ENCODE results near the gene PLIN5. TPM values are rescaled to one million over a fixed set of nuclear protein-coding genes. Genes with fewer than 3 reads are reported as not detected.

Gene PLIN5
- polyA plus RNA-seq, 1 donor (not counting 4 experiments of a cell fraction or from before 2014, with no cell fraction given), result not detected

GRCh38 chr19:4524808-4525562, 10.0 kb downstream of the PLIN5 start:
- peaks cover under 1% of the 10 kb centered on the region for H3K4me1 ChIP-seq (ENCODE audit: control insufficient read depth, extremely low read depth, insufficient read depth, low read length)
- no peak for DNase-seq (ENCODE audit: low read depth, low spot score)
- H3K36me3 ChIP-seq (ENCODE audit: control insufficient read depth in 2 of 2, extremely low read depth in 1 of 2, insufficient read depth in 2 of 2, low read length in 2 of 2), result no peaks in the 10 kb centered on the region
- H4K20me1 ChIP-seq (ENCODE audit: control insufficient read depth, extremely low read depth, insufficient read depth, low read length), result no peaks in the 10 kb centered on the region
- H3K9ac ChIP-seq (ENCODE audit: control insufficient read depth, extremely low read depth, insufficient read depth, low read length), result no peak overlapping the region
- no peak overlapping the region for H3K27ac ChIP-seq (ENCODE audit: control insufficient read depth, insufficient read depth, low read length)
- peaks cover 9% of the 10 kb centered on the region for H3K27me3 ChIP-seq (ENCODE audit: control insufficient read depth, extremely low read depth, insufficient read depth, low read length)
- FAIRE-seq, result peak; percentile 34
- no peak overlapping the region for H2AFZ ChIP-seq (ENCODE audit: control insufficient read depth, low read length)
- H3K9me1 ChIP-seq (ENCODE audit: control insufficient read depth, extremely low read depth, insufficient read depth, low read length), result no peaks in the 10 kb centered on the region
- H3K9me3 ChIP-seq (ENCODE audit: control insufficient read depth, low read depth, low read length), result no peaks in the 10 kb centered on the region
- H3K79me2 ChIP-seq (ENCODE audit: control insufficient read depth, insufficient read depth, low read length), result no peaks in the 10 kb centered on the region
- TF ChIP-seq CTCF (optimal IDR thresholded peaks at IDR 0.05 in 1 of 3, IDR thresholded peaks at IDR 0.05 in 1 of 3, conservative IDR thresholded peaks at IDR 0.05 in 1 of 3; ENCODE audit: extremely low read depth in 1 of 3, insufficient read depth in 2 of 3, low read length in 3 of 3) (peak; percentile 86 to 90 (median 88)), EZH2 (IDR thresholded peaks at IDR 0.05; ENCODE audit: low read length) (no peak)
- no peak overlapping the region for H3K4me2 ChIP-seq (ENCODE audit: control insufficient read depth, extremely low read depth, insufficient read depth, low read depth, low read length)
- dilution Hi-C loops (cut with MboI; ENCODE audit: extremely low pct_ligation_motif_present, low sequenced_read_pairs), result no loop called here
- H3K4me3 ChIP-seq (ENCODE audit: control insufficient read depth in 2 of 3, extremely low read depth in 1 of 3, insufficient read depth in 2 of 3, low read depth in 1 of 3, low read length in 3 of 3), result no peak overlapping the region

- Histone ChIP-seq H3K4me3 (ENCODE audit: control insufficient read depth in 2 of 3, extremely low read depth in 1 of 3, insufficient read depth in 2 of 3, low read depth in 1 of 3, low read length in 3 of 3) (no peak overlapping the region), H3K9me3 (ENCODE audit: control insufficient read depth, low read depth, low read length) (no peaks in the 10 kb centered on the region), H3K36me3 (ENCODE audit: control insufficient read depth in 2 of 2, extremely low read depth in 1 of 2, insufficient read depth in 2 of 2, low read length in 2 of 2) (no peaks in the 10 kb centered on the region), H3K4me2 (ENCODE audit: control insufficient read depth, extremely low read depth, insufficient read depth, low read depth, low read length) (no peak overlapping the region), H3K27ac (ENCODE audit: control insufficient read depth, insufficient read depth, low read length) (no peak overlapping the region), H3K27me3 (ENCODE audit: control insufficient read depth, extremely low read depth, insufficient read depth, low read length) (peaks cover 8% of the 10 kb centered on the region), H3K9me1 (ENCODE audit: control insufficient read depth, extremely low read depth, insufficient read depth, low read length) (no peaks in the 10 kb centered on the region), H2AFZ (ENCODE audit: control insufficient read depth, low read length) (no peak overlapping the region), H3K4me1 (ENCODE audit: control insufficient read depth, extremely low read depth, insufficient read depth, low read length) (peaks cover 11% of the 10 kb centered on the region), H3K79me2 (ENCODE audit: control insufficient read depth, insufficient read depth, low read length) (no peaks in the 10 kb centered on the region), H3K9ac (ENCODE audit: control insufficient read depth, extremely low read depth, insufficient read depth, low read length) (no peak overlapping the region), H4K20me1 (ENCODE audit: control insufficient read depth, extremely low read depth, insufficient read depth, low read length) (no peaks in the 10 kb centered on the region)
- DNase-seq (ENCODE audit: low read depth, low spot score), result no peak
- dilution Hi-C loops (cut with MboI; ENCODE audit: extremely low pct_ligation_motif_present, low sequenced_read_pairs), result no loop called here
- TF ChIP-seq CTCF (optimal IDR thresholded peaks at IDR 0.05 in 1 of 3, IDR thresholded peaks at IDR 0.05 in 1 of 3, conservative IDR thresholded peaks at IDR 0.05 in 1 of 3; ENCODE audit: extremely low read depth in 1 of 3, insufficient read depth in 2 of 3, low read length in 3 of 3) (peak; percentile 79 to 92 (median 88)), EZH2 (IDR thresholded peaks at IDR 0.05; ENCODE audit: low read length) (no peak)
- FAIRE-seq, result no peak
These were observed 11.5 kb downstream of the PLIN5 start for GRCh38 chr19:4523306-4524110.

Measured in keratinocyte (primary cell).